GM12878 (cell line): ENCODE data around the gene NUBP1.

Experiments used
- CBFB ChIP-seq: IDR thresholded peaks from 2 replicates; pipeline ENCODE4 v1.6.1; 2016; ENCODE audit warnings: antibody characterized with exemption, low read depth
- CHD1 ChIP-seq: IDR thresholded peaks from 2 replicates; pipeline ENCODE4 v1.6.1; 2012; ENCODE audit warnings: low read depth, low read length, improper control_type of control experiment
- CTCF ChIP-seq, 3 experiments: IDR thresholded peaks in 2 of 3; conservative IDR thresholded peaks in 1 of 3; 2 replicates each; pipeline ENCODE4 v1.5.1; 2011; ENCODE audit warnings: low read depth in 3 of 3, low read length in 3 of 3, mild to moderate bottlenecking in 3 of 3, control low read depth in 2 of 3, moderate library complexity in 2 of 3, inconsistent platforms in 1 of 3, mixed read lengths in 1 of 3; ENCODE audit not compliant: control insufficient read depth in 2 of 3, insufficient read depth in 1 of 3; ENCODE audit errors: extremely low read depth in 1 of 3
- ESRRA ChIP-seq: IDR thresholded peaks from 2 replicates; pipeline ENCODE4 v1.6.1; 2012; ENCODE audit warnings: mild to moderate bottlenecking, low read length, improper control_type of control experiment
- POLR2A ChIP-seq: IDR thresholded peaks from 2 replicates; pipeline ENCODE4 v1.6.1; 2011; ENCODE audit warnings: low read depth, mild to moderate bottlenecking, low read length
- TF ChIP-seq, protein P1 (sequence below): IDR thresholded peaks from 2 replicates; pipeline ENCODE4 v1.6.1; 2011; ENCODE audit warnings: mild to moderate bottlenecking, low read depth, low read length, moderate library complexity; ENCODE audit not compliant: insufficient replicate concordance
- TF ChIP-seq, protein P2 (sequence below): fragments of 450-650 bp; IDR thresholded peaks from 2 replicates; pipeline ENCODE4 v1.6.1; 2017; ENCODE audit warnings: mild to moderate bottlenecking

- TF ChIP-seq CTCF (IDR thresholded peaks at IDR 0.05 in 2 of 3, conservative IDR thresholded peaks at IDR 0.05 in 1 of 3; ENCODE audit: control insufficient read depth in 2 of 3, extremely low read depth in 1 of 3, insufficient read depth in 1 of 3, low read depth in 3 of 3, low read length in 3 of 3) (no peak), CHD1 (no peak), POLR2A (no peak), CBFB (no peak), ESRRA (no peak)
- TF ChIP-seq, protein P1, sequence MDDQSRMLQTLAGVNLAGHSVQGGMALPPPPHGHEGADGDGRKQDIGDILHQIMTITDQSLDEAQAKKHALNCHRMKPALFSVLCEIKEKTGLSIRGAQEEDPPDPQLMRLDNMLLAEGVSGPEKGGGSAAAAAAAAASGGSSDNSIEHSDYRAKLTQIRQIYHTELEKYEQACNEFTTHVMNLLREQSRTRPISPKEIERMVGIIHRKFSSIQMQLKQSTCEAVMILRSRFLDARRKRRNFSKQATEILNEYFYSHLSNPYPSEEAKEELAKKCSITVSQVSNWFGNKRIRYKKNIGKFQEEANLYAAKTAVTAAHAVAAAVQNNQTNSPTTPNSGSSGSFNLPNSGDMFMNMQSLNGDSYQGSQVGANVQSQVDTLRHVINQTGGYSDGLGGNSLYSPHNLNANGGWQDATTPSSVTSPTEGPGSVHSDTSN = no peak
- TF ChIP-seq, protein P2, sequence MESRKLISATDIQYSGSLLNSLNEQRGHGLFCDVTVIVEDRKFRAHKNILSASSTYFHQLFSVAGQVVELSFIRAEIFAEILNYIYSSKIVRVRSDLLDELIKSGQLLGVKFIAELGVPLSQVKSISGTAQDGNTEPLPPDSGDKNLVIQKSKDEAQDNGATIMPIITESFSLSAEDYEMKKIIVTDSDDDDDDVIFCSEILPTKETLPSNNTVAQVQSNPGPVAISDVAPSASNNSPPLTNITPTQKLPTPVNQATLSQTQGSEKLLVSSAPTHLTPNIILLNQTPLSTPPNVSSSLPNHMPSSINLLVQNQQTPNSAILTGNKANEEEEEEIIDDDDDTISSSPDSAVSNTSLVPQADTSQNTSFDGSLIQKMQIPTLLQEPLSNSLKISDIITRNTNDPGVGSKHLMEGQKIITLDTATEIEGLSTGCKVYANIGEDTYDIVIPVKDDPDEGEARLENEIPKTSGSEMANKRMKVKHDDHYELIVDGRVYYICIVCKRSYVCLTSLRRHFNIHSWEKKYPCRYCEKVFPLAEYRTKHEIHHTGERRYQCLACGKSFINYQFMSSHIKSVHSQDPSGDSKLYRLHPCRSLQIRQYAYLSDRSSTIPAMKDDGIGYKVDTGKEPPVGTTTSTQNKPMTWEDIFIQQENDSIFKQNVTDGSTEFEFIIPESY = no peak
Measured at GRCh38 chr16:10813099-10813455, 69.4 kb downstream of the NUBP1 start.
